ENCODE measurements around the gene SLC35F3.

SLC35F3 gene

DNA sequence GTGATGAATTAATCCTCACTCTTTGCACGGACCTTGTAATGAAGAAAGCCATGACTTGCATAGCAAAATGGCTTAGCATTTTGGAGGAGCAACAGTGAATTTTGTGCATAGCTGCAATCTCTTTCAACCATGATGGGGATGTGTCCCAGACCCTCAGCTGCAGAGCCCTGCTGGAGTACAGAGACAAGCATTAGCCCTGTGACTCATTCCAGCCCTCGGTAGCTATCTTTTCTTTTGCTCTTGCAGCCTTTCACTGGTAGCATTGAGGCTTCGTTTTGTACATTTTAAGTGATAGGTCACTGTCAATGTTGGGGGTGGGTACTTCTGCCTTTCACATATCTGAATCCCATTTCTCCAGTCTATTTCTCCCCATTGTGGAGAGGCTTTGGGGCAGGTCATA lies 58.4 kb downstream of the SLC35F3 start:
- ChIA-PET CTCF (no interaction called here), POLR2A (no interaction called here)
- TF ChIP-seq, protein P1, sequence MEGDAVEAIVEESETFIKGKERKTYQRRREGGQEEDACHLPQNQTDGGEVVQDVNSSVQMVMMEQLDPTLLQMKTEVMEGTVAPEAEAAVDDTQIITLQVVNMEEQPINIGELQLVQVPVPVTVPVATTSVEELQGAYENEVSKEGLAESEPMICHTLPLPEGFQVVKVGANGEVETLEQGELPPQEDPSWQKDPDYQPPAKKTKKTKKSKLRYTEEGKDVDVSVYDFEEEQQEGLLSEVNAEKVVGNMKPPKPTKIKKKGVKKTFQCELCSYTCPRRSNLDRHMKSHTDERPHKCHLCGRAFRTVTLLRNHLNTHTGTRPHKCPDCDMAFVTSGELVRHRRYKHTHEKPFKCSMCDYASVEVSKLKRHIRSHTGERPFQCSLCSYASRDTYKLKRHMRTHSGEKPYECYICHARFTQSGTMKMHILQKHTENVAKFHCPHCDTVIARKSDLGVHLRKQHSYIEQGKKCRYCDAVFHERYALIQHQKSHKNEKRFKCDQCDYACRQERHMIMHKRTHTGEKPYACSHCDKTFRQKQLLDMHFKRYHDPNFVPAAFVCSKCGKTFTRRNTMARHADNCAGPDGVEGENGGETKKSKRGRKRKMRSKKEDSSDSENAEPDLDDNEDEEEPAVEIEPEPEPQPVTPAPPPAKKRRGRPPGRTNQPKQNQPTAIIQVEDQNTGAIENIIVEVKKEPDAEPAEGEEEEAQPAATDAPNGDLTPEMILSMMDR (IDR thresholded peaks at IDR 0.05; ENCODE audit: insufficient read depth, low read length, missing control alignments): no peak
- no peak overlapping the region for H3K4me3 ChIP-seq (ENCODE audit: low read depth, low read length)
- DNase-seq (ENCODE audit: low read depth, low spot score): no peak

- DNase-seq (ENCODE audit: low read depth, low spot score): no peak
Observed at GRCh38 chr1:233965856-233966255, 61.4 kb downstream of the SLC35F3 start.

GRCh38 chr1:233971753-233972152 lies 67.3 kb downstream of the SLC35F3 start:
- POLR2A ChIA-PET: no interaction called here
- DNase-seq (ENCODE audit: low read depth, low spot score): no peak
- TF ChIP-seq, protein P1 (IDR thresholded peaks at IDR 0.05; ENCODE audit: insufficient read depth, low read length, missing control alignments): no peak
- H3K4me3 ChIP-seq (ENCODE audit: low read depth, low read length): no peak overlapping the region
- CTCF ChIA-PET: no interaction called here

More at GRCh38 chr1:233965856-233966255, 61.4 kb downstream of the SLC35F3 start:
- TF ChIP-seq, protein P1 (IDR thresholded peaks at IDR 0.05; ENCODE audit: insufficient read depth, low read length, missing control alignments): no peak
- POLR2A ChIA-PET: no interaction called here
- no peak overlapping the region for H3K4me3 ChIP-seq (ENCODE audit: low read depth, low read length)
- CTCF ChIA-PET: no interaction called here

DNA sequence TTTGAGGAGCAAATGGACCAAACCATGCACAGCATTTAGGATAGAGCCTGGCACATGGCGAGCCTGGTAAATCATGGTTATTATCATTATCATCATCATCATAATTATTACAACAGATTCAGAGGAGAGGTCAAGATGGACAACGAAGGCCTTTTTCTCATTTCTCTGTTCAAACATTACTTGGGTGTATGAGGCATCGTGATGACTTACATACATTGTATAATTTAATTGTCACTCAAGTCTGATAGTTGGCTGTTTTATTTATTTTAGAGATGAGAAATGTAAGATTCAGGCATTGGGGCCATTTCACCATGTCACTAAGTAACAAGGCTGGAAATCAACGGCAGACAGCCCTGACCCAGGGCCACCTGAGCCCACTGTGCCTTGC lies 68.1 kb downstream of the SLC35F3 start:
- CTCF ChIA-PET: no interaction called here
- H3K4me3 ChIP-seq (ENCODE audit: low read depth, low read length): no peak overlapping the region
- POLR2A ChIA-PET: no interaction called here
- no peak for DNase-seq (ENCODE audit: low read depth, low spot score)
- TF ChIP-seq, protein P1 (IDR thresholded peaks at IDR 0.05; ENCODE audit: insufficient read depth, low read length, missing control alignments): no peak

- CTCF ChIA-PET: no interaction called here
- POLR2A ChIA-PET: no interaction called here
- no peak for DNase-seq (ENCODE audit: low read depth, low spot score)
- no peak overlapping the region for H3K4me3 ChIP-seq (ENCODE audit: low read depth, low read length)
- TF ChIP-seq, protein P1 (IDR thresholded peaks at IDR 0.05; ENCODE audit: insufficient read depth, low read length, missing control alignments): no peak
Observed at GRCh38 chr1:233972951-233973635, 68.6 kb downstream of the SLC35F3 start.

GRCh38 chr1:233975486-233975885 lies 71.0 kb downstream of the SLC35F3 start:
- ChIA-PET CTCF (no interaction called here), POLR2A (no interaction called here)
- TF ChIP-seq, protein P1 (IDR thresholded peaks at IDR 0.05; ENCODE audit: insufficient read depth, low read length, missing control alignments): no peak

More at GRCh38 chr1:233975486-233975885, 71.0 kb downstream of the SLC35F3 start:
- no peak overlapping the region for H3K4me3 ChIP-seq (ENCODE audit: low read depth, low read length)
- DNase-seq (ENCODE audit: low read depth, low spot score): no peak
